Globus pallidus (tissue), 1 donor: ENCODE results near the gene CLRN3.

Experiments
- DNase-seq: peaks from one replicate; pipeline ENCODE4 v3.0.0-alpha.2; 2015; ENCODE audit warnings: low spot score

Gene CLRN3

DNA sequence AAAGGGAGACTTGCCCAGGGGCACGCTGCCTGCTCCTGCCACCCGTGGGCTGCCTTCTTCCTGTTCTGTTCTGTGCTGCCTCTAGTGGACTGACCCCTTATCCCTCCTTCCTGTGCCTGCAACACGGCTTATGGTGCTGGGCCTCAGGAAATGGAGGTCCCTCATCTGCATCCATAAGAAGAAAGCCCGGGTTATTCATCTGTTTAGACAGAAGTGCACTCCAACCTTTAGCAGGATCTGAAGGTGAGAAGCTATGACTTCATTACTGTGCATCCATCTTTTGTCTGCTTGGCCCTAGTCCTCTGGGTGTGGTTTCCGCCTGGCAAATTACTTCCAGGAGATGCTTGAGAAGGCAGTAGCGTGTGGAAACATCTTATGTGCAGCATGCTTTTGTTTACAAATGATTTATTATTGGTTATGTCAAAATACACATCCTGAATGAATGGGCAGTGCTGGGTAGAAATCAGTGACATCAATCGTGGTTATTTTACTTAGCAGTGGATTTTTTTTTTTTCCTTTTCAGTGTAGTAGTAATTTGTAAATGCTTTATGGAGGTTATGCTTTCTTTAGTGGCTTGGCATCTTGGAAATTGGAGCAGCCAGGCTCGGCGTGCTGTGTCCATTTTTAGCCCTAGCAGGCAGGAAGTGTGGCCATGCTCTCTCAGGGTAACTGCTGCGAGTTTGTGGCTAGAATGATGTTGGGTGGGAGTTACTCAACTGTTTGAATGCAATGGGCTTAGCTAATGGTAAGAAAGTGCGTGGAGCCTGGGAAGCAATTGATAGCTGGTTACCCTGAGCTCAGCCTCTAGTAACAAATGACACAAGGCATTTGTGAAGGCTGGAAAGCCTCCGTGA is 26.9 kb upstream of the CLRN3 start:
- peak; percentile 68 for DNase-seq

DNA sequence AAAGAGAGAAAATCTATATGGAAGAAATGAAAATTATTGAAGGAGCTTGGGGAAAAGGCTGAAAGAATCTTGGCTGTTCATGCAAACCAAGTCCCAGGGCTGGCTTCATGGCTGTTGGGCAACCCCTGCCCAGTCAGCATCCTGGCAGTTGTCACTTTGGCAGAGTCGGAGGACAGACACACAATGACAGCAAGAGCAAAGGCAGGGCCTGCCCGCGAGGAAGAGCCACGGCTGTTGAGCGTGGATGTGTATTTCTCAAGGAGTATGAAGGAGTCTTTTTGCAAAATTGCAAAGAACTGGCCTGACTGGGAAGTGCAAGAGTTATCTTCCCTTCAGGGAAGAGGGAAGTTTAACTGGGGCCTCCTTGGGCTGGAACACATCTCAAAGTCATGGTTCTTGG is 25.8 kb upstream of the CLRN3 start:
- no peak for DNase-seq

DNA sequence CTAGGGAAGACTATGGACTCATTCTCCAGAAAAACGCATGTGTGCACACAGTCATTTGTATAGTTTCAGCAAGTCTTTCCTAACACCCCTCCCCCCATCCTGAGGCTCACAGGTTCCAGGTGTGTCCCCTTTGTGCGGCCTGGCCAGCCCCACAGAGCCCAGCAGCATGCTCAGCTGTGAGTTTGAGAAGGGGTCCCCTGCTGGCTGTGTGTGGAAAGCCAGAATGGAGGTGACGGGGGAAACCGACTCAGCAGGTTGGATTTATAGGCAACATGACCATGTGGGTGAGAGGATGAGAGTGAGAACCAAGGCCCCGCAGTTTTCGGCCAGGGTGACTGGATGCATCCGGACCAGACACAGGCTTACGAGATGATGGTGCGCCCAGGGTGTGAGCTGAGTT is 24.1 kb upstream of the CLRN3 start:
- DNase-seq = no peak

DNA sequence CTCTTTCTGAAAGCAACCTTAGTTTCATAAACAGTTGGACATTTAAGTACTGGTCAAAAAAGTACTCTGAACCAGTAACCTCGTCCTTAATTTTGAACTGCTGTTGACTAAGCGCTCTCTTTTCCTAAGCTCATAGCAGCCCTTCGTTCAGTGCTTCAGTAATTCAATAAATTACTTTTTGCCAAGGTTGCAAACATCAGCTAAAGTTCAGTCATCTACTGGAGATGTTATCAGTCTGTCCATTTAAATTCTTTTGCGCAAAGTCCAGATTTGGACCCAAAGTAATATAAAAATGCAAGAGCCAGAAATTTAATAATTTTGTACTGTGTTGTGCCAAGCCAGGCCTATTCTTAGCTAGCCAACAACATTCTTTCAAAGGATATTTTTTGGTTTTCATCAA is 22.6 kb upstream of the CLRN3 start:
- DNase-seq = no peak

DNA sequence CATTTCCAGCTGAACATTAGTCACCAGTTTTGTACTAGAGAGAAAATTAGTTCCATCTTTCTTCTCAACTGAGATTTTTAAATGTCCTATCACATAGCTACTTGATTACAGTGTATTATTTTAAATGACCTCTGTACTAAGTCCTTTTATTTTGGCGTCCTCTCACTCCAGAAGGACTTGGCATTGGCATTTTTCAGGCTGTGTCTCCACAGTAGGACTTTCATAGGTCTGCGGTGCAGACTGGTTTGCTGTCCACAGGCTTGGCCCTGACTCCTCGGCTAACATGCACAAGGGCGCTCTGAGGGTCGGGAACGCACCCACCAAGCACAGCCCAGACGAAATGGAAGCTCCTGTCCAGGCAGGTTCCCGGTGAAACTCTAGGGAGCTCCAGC is 20.6 kb upstream of the CLRN3 start:
- DNase-seq = no peak

DNA sequence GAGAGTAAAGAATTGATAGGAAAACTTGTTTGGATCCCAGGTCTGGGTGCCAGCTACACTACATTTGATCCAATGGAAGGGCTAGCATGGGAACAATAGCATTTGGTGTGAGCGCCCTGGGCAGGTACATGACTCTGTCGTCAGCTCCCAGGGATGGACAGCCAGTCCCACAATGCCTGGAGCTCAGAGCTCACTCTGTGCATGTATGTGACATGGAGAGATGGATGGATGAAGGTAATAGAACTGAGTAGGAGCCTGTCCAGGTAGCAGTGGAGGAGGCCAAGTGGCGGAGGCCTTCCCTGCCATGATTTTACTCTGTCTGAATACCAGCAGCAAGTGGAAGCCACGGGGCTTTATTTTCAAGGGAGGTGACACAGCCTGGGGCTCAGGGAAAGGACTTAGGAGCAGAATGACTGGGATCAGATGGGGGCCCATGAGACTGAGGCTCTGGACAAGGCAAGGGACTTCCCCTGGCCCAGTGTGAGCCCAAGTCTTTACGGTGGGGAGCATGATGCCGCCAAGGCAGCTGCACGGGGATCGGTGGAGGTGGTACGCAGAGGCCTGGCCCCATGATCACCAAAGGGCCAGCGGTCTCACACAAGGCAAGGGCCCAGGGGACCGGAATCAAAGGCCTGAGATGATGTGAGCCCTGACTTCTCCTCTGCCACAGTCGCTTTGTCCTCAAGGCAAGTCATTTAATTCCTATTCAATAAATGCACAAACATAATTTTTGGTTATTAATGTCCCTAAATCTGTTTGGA is 20.0 kb upstream of the CLRN3 start:
- DNase-seq = no peak

DNA sequence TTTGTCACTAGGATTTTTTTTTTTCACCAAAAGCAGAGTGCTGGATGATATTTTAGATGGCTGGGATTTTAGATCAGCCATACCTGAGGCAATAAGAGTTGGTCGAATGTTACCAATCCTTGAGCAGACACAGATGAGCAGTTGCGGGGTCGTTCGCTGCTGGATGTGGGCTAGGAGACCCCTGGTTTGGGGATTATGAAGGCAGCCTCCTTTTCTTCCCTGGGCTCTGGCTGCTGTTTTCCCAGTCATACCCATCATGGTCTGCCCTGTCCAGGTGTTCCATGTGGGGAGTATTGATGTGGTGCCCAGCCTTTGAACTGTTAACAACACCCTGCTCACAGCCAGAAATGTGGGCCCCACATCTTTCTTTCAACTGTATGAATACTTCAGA is 19.1 kb upstream of the CLRN3 start:
- DNase-seq = no peak

DNA sequence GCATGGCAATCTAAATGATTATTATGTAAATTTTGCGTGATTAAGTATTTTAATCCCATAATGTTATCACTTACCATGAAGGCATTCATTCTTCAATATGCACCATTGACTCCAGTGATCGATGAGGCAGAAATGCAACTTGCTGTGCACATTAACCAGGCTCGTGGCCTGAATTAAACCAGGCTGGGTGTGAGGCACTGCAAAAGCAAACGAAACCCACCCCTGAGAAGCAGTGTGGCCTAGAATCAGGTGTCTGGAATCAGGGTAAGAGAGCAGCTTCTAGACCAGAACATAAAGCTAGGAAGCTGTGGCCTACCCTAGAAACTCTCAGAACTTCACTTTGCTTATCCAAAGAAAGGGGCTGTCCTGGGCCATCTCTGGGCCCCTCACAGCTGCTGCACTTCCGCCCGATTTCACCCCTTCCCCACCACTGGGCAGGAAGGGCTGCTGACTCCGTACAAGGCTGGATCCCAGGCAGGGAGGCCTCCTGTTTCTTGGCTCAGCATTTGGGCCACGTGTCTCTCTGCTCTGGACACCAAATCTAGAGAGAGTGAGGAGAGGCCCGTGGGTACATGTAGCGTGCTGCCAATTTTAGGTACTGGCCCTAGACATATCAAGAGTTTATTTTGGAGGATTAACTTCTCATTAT is 18.6 kb upstream of the CLRN3 start:
- DNase-seq = no peak

DNA sequence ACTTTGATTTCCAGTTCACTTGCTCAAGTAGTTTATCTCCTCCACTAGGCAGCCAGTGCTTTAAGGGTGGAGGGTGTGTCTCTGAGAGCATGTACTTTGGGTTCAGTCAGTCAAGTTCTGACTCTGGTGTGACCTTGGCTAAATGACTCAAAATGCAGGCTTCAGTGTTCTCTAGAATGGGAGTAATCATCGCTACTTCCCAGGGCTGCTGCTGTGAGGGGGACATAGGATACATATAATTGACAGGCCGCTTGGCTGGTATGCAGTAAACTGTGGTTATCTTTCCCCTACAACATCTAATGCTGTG is 17.7 kb upstream of the CLRN3 start:
- DNase-seq = no peak

DNA sequence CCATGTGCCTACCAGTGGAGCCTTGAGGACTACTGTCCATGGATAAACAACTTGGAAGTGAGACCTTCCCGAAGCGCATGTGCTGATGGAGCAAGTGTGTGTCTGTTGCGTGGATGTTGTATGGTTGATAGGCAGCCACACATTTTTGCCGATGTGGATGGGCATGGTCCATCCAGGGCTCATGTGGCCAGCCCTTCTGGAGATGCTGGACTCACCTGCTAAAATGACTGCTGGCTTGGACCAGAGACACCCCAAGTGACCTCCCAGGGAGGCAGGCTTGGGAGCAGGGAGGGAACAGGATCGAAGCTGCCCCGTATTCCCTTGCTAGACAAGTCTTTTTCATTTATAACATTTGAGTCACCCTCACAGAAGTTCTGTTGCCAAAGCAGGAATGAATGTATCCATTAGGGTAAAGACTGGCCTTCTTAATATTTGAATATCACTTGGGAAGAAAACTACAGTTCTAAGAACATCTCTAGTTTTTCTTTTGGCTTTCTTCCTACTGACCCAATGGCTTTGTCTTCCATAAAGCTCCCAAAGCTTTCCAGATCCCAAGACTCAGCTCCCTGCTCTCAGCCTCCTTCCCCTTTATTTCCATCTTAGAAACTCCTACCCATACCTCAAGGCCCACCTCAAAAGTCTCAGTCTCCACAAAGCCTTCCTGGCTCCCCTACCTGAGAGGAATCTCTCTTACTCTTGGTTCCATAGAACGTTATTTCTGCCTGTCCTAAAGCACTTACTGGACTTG is 17.1 kb upstream of the CLRN3 start:
- no peak for DNase-seq

DNA sequence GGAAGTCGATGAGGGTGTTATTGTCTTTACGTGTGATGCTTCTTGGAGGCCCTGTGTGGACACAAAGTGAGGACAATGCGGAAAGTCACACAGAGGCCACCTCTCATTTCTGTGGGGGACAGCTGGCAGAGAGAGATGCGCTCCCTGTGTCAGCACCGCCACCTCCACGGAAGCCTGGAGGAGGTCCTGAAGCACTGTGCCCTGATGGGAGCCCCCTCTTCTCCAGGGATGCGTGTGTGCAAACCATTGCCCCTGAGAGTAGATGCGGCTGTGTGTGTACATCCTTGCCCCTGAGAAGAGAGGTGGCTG is 16.2 kb upstream of the CLRN3 start:
- no peak for DNase-seq

DNA sequence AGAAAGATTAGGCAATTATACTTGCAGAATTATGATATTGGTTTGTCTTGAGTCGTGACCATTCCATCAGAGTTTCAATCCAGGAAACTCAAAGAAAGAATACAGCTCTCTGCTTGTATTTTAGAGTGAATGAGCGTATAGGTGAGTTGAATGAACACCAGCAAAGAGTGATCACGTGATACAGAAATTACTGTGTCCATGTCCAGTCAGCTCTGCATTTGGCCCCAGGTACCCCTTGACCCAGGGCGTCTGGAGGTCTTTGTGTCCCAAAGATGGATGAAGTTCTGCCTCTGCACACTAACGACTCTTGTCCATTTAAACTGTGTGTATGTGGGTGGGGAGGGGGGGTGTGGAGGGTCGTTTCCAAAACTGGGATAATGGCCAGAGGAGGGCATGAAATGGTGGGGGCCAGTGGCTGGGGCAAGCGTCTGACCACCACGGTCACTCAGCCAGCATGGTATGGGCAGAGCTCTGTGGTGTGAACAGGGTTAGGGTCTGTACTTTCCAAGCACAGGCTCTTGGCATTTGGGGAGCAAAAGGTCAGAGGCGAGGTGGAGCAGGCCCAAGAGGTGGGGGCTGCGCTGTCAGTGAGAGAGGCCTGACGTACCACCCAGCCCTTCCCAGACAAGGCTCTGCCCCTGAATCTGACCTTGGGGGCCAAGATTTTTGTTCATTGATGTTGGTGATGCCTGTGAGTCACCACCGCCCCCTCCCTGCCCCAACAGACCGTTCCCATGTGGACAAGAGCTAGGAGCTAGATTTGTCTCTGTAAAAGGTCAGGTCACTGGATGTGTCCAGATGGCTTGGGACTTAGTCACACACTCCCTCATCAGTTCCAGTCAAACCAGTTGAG is 15.6 kb upstream of the CLRN3 start:
- DNase-seq = no peak

DNA sequence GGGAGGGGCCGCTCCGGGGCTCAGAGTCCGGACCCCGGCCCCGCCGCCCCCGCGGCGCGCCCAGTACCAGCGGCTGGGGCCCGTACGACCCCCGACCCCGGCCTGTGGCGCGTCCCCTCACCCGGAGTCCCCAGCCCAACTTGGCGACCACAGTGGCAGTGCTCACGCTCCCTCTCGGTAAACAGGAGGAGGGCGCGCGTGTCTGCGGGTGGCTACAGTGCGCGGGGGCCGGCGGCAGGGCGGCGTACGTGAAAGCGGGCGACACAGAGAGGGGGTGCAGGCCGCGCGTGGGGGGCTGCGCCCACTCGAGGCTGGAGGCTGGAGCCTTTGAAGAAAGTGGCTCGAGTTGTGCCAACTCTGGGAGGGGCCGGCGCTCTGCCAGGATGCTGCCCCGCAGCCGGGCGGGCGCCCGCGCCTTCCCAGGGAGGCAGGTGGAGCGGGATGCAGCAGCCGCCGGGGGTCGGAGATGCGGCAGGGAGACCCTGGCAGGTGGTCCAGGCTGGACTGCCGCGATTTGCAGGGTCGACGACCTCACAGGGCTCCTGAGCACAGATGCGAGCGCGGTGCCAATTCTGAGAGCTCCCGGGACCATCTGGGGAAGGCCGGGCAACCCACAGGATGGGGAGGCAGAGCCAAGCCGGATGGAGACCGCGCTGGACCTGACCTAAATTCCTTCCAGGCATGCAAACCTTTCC is 14.8 kb upstream of the CLRN3 start:
- DNase-seq = peak; percentile 47

DNA sequence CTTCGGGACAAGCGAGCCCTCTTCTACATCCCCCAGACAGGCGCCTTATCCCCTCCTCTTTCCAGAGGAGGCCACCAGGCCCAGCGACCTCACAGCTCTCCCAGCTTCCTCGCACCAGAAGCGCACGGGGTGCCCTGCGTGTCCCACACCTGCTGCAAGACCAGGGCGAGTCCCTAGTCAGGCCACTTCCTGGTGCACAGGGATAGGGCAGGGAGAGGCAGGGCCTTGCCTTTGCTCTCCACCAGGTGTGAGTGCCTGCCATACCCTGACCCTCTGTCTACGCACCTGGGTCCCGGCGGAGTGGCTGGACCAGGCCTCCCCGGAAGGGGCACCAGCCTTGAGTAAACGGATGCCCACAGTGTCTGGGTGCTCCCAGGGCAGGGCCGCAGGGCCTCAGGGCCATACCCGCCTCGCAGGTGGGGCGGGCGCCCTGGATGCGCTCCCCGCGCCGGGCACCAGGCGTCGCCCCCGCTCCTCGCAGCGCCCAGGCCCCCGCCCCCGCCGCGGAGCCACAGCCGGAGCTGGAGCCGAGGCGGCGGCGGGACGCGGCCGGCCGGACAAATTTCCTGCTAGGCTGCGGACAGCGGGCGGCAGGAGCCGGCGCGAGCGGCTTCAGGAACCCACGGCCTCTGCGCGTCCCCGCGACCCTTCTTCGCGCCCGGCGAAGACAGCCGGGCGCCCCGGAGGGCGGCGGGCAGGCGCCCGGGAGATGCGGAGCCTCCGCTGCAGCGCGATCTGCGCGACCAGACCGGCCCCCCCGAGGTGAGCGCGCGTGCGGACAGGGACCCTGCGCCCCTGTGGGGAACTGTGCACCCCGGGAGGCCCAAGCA is 14.0 kb upstream of the CLRN3 start, which contains the start of gene PTPRE:
TSS of gene PTPRE (plus strand) at position 556 of the 830 bp plus-strand sequence. CDS start 133,779 bp downstream, outside the sequence.
- DNase-seq = peak; percentile 66

DNA sequence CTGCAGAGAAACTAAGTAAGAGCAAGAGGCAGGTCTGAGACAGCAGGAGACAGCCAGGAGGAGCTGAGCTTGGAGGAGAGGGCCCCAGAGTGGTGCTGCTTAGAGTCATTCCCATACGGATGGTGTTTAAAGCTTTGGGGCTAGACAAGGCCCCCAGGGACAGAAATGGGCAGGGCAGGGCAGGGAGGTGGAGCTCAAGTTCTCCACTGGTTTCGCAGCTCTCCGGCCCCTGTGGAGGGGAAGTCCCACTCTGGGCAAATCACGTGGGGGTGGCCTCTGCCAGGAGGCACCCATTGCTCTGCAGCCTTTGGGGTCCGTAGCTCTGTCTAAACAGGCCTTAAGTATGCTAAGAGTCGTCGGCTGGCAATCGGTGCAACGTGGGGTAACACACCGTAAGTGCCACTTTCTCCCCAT is 13.1 kb upstream of the CLRN3 start:
- DNase-seq = no peak

DNA sequence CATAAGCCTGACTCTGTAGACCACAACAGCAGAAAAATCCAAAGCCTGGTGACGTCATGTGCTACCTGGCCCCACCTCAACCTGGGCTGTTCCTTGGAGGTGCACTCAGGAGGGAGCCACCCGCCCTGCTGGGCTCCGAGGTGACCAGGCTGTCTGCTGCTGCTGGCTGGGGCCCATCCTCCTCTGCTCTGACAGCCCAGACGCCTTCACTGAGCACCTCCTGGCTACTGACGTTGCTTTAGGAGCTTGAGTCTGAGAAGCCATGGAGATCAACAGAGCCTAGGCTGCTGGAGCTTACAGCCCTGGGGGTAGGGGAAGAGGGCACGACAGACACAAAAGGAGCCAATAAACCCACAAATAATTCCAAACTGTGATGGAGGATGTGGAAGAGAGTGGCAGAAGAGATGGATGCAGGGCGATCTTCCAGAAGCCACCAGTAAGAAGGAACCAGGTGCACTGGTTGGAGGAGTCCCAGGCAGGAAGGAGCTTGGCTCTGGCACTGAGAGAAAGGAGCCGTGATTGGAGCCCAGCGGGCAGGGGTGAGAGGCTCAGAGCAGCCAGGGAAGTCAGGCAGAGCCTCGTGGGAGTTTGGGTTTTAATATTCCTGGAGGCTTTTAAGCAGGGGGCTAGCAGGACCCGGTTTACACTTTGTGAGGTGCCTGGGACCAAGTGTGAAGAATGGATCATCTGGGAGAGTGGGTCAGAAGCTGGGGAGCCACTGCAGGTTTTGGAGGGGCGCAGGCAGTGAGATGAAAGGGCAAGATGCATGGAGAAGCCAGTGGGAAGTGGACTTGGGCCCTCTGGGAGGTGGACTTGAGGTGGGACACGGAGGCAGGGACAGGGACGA is 12.5 kb upstream of the CLRN3 start:
- no peak for DNase-seq

DNA sequence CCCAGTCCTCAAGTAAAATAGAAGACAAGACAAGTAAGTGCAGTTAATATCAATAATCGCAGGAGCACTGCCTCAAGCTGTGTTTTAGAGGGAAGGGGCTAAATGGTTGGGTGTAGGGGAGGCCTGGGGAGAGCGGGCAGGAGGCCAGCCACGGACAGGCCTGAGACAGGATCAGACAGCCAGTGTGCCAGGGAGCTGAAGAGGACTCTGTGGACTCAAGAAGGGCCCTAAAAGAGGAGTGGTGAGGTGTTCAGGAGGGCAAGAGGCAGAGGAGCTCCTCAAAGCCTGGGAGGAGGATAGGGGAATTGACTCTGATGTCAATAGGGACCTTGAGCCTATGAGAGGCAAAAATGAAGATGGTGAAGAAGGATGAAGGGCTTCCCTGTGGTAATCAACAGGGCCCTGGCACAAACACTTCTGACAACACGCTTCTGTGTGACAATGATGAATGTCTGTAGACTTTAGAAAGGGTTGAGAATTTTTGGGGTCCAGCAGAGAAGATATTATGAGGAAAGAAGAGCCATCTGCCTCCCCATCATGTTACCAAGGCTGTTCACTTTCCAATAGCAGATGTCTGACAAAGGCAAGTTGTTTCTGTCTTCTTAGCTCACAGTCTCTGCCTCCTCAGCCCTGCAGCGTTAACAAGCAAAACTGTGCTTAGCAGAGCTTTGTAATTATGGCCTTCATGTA is 11.7 kb upstream of the CLRN3 start:
- DNase-seq = no peak

DNA sequence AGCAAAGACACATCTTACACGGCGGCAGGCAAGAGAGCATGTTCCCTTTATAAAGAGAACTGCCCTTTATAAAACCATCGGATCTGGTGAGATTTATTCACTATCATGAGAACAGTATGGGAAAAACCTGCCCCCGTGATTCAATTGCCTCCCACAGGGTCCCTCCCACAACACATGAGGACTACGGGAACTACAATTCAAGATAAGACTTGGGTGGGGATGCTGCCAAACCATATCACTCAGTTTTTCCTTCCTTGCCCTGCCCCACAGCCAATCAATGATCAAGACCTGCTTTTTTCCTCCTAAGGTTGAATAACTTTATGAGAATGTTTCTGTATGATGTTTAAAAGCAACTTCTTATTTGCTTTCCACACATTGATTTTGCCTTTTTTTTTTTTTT is 11.0 kb upstream of the CLRN3 start:
- no peak for DNase-seq
